GM12864 (cell line): Measurements from ENCODE around the gene PAX4.
A peak's percentile ranks its signal among the peaks of the same experiment; 100 is the strongest.

ENCODE experiments used
- DNase-seq: peaks from one replicate; pipeline ENCODE4 v3.0.0-alpha.2; 2011; ENCODE audit warnings: low read depth
- H3K4me3 ChIP-seq: 2 replicates; pipeline ENCODE4 v1.5.1; 2011; ENCODE audit warnings: mild to moderate bottlenecking, low read depth, low read length, control low read depth
- CTCF ChIP-seq: IDR thresholded peaks from 2 replicates; pipeline ENCODE4 v1.5.1; 2011; ENCODE audit warnings: low read depth, mild to moderate bottlenecking, moderate library complexity, low read length, control low read depth, inconsistent platforms; ENCODE audit errors: missing control alignments

PAX4 gene

GRCh38 chr7:127647636-127648035 lies 29.7 kb upstream of the PAX4 start:
- DNase-seq = no peak
- TF ChIP-seq CTCF = no peak
- no peak overlapping the region for H3K4me3 ChIP-seq

GRCh38 chr7:127644484-127644883 lies 26.5 kb upstream of the PAX4 start:
- DNase-seq = no peak
- H3K4me3 ChIP-seq = no peak overlapping the region
- no peak for TF ChIP-seq CTCF

GRCh38 chr7:127638197-127638596 lies 20.3 kb upstream of the PAX4 start:
- no peak for DNase-seq
- TF ChIP-seq CTCF = no peak
- no peak overlapping the region for H3K4me3 ChIP-seq

- DNase-seq = no peak
- TF ChIP-seq CTCF = no peak
- no peak overlapping the region for H3K4me3 ChIP-seq
Observed at GRCh38 chr7:127635659-127636285, 17.8 kb upstream of the PAX4 start.

- no peak for TF ChIP-seq CTCF
- no peak overlapping the region for H3K4me3 ChIP-seq
- no peak for DNase-seq
Observed at GRCh38 chr7:127632276-127632910, 14.5 kb upstream of the PAX4 start.

GRCh38 chr7:127629268-127629854 lies 11.4 kb upstream of the PAX4 start:
- no peak for DNase-seq
- peak; percentile 75 for TF ChIP-seq CTCF

More at GRCh38 chr7:127629268-127629854, 11.4 kb upstream of the PAX4 start:
- no peak overlapping the region for H3K4me3 ChIP-seq
